CD4-positive, CD25-positive, alpha-beta regulatory T cell (primary cell): Measurements from ENCODE around the gene STRN4. TPM values are rescaled to one million over a fixed set of nuclear protein-coding genes. Genes with fewer than 3 reads are reported as not detected.
A peak's percentile ranks its signal among the peaks of the same experiment; 100 is the strongest.

Experiments
- ATAC-seq, 2 donors: fragments of 150-1000 bp; cut with Tn5 transposase; one replicate each; pipeline ENCODE4 v1.10.0; 2021; ENCODE audit warnings: low read depth in 2 of 2, moderate number of reproducible peaks in 2 of 2, moderate library complexity in 1 of 2
- DNase-seq, 3 donors: peaks; one replicate each; pipeline versions ENCODE4 v3.0.0 to v3.0.0-alpha.2; 2012 to 2022; ENCODE audit warnings: mixed read lengths in 1 of 3
- H3K27ac ChIP-seq: one replicate; pipeline ENCODE4 v1.7.0; 2013; ENCODE audit warnings: mild to moderate bottlenecking, low read length; ENCODE audit not compliant: insufficient read depth, poor library complexity, severe bottlenecking
- H3K27me3 ChIP-seq: one replicate; pipeline ENCODE4 v1.7.0; 2013; ENCODE audit warnings: low read length; ENCODE audit not compliant: control insufficient read depth, insufficient read depth
- H3K36me3 ChIP-seq: one replicate; pipeline ENCODE4 v1.7.0; 2013; ENCODE audit warnings: mild to moderate bottlenecking, low read length, moderate library complexity; ENCODE audit not compliant: control insufficient read depth, insufficient read depth
- H3K4me1 ChIP-seq: 2 replicates; pipeline ENCODE4 v1.7.0; 2013; ENCODE audit warnings: mild to moderate bottlenecking, low read length; ENCODE audit not compliant: insufficient read depth, control insufficient read depth, poor library complexity, severe bottlenecking
- H3K4me3 ChIP-seq: one replicate; pipeline ENCODE4 v1.7.0; 2013; ENCODE audit warnings: low read depth, mild to moderate bottlenecking, low read length, moderate library complexity
- H3K9me3 ChIP-seq, 2 experiments: 1 replicate in 1 of 2; 2 replicates in 1 of 2; pipeline ENCODE4 v1.7.0; 2013; ENCODE audit warnings: low read length in 2 of 2, mild to moderate bottlenecking in 1 of 2, moderate library complexity in 1 of 2; ENCODE audit not compliant: control insufficient read depth in 2 of 2
- H3K27ac Mint-ChIP-seq, 3 donors: one replicate each; pipeline ENCODE4 v1.8.0; 2020 to 2022; ENCODE audit warnings: mild to moderate bottlenecking in 3 of 3, mixed read lengths in 3 of 3, moderate library complexity in 2 of 3
- H3K27me3 Mint-ChIP-seq: one replicate; pipeline ENCODE4 v1.8.0; 2022; ENCODE audit warnings: mild to moderate bottlenecking, mixed read lengths
- H3K36me3 Mint-ChIP-seq: one replicate; pipeline ENCODE4 v1.8.0; 2020; ENCODE audit warnings: mixed read lengths
- H3K4me1 Mint-ChIP-seq, 4 donors: one replicate each; pipeline ENCODE4 v1.8.0; 2020 to 2022; ENCODE audit warnings: mixed read lengths in 4 of 4, mild to moderate bottlenecking in 1 of 4
- H3K4me3 Mint-ChIP-seq, 4 donors: one replicate each; pipeline ENCODE4 v1.8.0; 2020 to 2022; ENCODE audit warnings: mild to moderate bottlenecking in 4 of 4, mixed read lengths in 4 of 4, moderate library complexity in 3 of 4
- H3K9me3 Mint-ChIP-seq, 7 donors: one replicate each; pipeline ENCODE4 v1.8.0; 2020 to 2022; ENCODE audit warnings: mixed read lengths in 7 of 7, mild to moderate bottlenecking in 3 of 7, moderate library complexity in 2 of 7
- polyA plus RNA-seq, 4 donors: library from polyadenylated mRNA; unstranded; fragments of 300-500 nt; fragmentation: Illumina TruSeq; gene quantifications; one replicate each; pipeline ENCODE4 v1.2.3, GENCODE V29; 2021
- total RNA-seq: library from RNA; stranded (reverse); gene quantifications from one replicate; pipeline ENCODE4 v1.2.3, GENCODE V29; 2022

The STRN4 gene
- total and polyA plus RNA-seq, 5 donors from 2014 or later: 11.9 to 121 (median 15.5) TPM

GRCh38 chr19:46787040-46787330 is 40.7 kb upstream of the STRN4 start:
- peaks cover 6% of the 10 kb centered on the region for H3K36me3 Mint-ChIP-seq
- Histone ChIP-seq H3K4me1 (peaks cover 59% of the 10 kb centered on the region), H3K4me3 (peak overlapping the region; percentile 85)

GRCh38 chr19:46786236-46787039 is 40.2 kb upstream of the STRN4 start:
- peaks cover 56% of the 10 kb centered on the region for H3K4me1 ChIP-seq

More at GRCh38 chr19:46787040-46787330, 40.7 kb upstream of the STRN4 start:
- H3K27me3 ChIP-seq: no peaks in the 10 kb centered on the region
- H3K9me3 Mint-ChIP-seq: no peaks in the 10 kb centered on the region
- DNase-seq (no peak), ATAC-seq (no peak)
- H3K27ac ChIP-seq: peak overlapping the region; percentile 86
- H3K36me3 ChIP-seq: peaks cover 8% of the 10 kb centered on the region
- H3K27ac Mint-ChIP-seq: peak overlapping the region; percentile 56 to 92 (median 91)
- peak overlapping the region; percentile 93 to 100 (median 96) for H3K4me3 Mint-ChIP-seq
- peaks cover 19 to 79% (median 47%) of the 10 kb centered on the region in 4 donors for H3K4me1 Mint-ChIP-seq
- H3K27me3 Mint-ChIP-seq: no peaks in the 10 kb centered on the region
- H3K9me3 ChIP-seq: no peaks in the 10 kb centered on the region

GRCh38 chr19:46785980-46786235 is 39.7 kb upstream of the STRN4 start:
- Histone ChIP-seq H3K9me3 (no peaks in the 10 kb centered on the region), H3K4me3 (peak overlapping the region; percentile 85), H3K36me3 (peaks cover 17% of the 10 kb centered on the region), H3K4me1 (peaks cover 56% of the 10 kb centered on the region), H3K27ac (peak overlapping the region; percentile 86), H3K27me3 (no peaks in the 10 kb centered on the region)
- Mint-ChIP-seq H3K4me3 (peak overlapping the region; percentile 93 to 100 (median 96)), H3K36me3 (peaks cover 12% of the 10 kb centered on the region), H3K4me1 (peaks cover 16 to 68% (median 41%) of the 10 kb centered on the region in 4 donors), H3K27me3 (no peaks in the 10 kb centered on the region), H3K27ac (peak overlapping the region; percentile 85 to 92 (median 91)), H3K9me3 (no peaks in the 10 kb centered on the region)
- DNase-seq (no peak), ATAC-seq (no peak)

More at GRCh38 chr19:46786236-46787039, 40.2 kb upstream of the STRN4 start:
- no peaks in the 10 kb centered on the region for H3K27me3 ChIP-seq
- ATAC-seq: peak; percentile 65 to 66
- Mint-ChIP-seq H3K27me3 (no peaks in the 10 kb centered on the region), H3K4me3 (peak overlapping the region; percentile 93 to 100 (median 96)), H3K9me3 (no peaks in the 10 kb centered on the region), H3K4me1 (peaks cover 16 to 73% (median 43%) of the 10 kb centered on the region in 4 donors), H3K36me3 (peaks cover 12% of the 10 kb centered on the region), H3K27ac (peak overlapping the region; percentile 85 to 92 (median 91))
- H3K9me3 ChIP-seq: no peaks in the 10 kb centered on the region
- H3K27ac ChIP-seq: peak overlapping the region; percentile 86
- peak overlapping the region; percentile 85 for H3K4me3 ChIP-seq
- peaks cover 13% of the 10 kb centered on the region for H3K36me3 ChIP-seq
- peak; percentile 72 to 88 (median 74) for DNase-seq

GRCh38 chr19:46785054-46785979 is 39.1 kb upstream of the STRN4 start:
- H3K4me1 Mint-ChIP-seq: peaks cover 16 to 67% (median 41%) of the 10 kb centered on the region in 4 donors
- Histone ChIP-seq H3K27ac (peak overlapping the region; percentile 86), H3K4me3 (peak overlapping the region; percentile 85), H3K4me1 (peaks cover 56% of the 10 kb centered on the region), H3K27me3 (no peaks in the 10 kb centered on the region), H3K9me3 (no peaks in the 10 kb centered on the region), H3K36me3 (peaks cover 20% of the 10 kb centered on the region)
- ATAC-seq: no peak
- H3K4me3 Mint-ChIP-seq: peak overlapping the region; percentile 93 to 100 (median 96)
- no peak for DNase-seq
- no peaks in the 10 kb centered on the region for H3K27me3 Mint-ChIP-seq
- peak overlapping the region; percentile 85 to 92 (median 91) for H3K27ac Mint-ChIP-seq
- H3K9me3 Mint-ChIP-seq: no peaks in the 10 kb centered on the region
- peaks cover 12% of the 10 kb centered on the region for H3K36me3 Mint-ChIP-seq

- peak in 2 of 3 donors; percentile 7 to 80 for DNase-seq
- Mint-ChIP-seq H3K4me3 (peak overlapping the region; percentile 93 to 100 (median 96)), H3K9me3 (no peaks in the 10 kb centered on the region), H3K27ac (peak overlapping the region; percentile 78 to 92 (median 83)), H3K36me3 (peaks cover 12% of the 10 kb centered on the region), H3K27me3 (no peaks in the 10 kb centered on the region), H3K4me1 (peaks cover 16 to 63% (median 37%) of the 10 kb centered on the region in 4 donors)
- ATAC-seq: no peak
- Histone ChIP-seq H3K36me3 (peaks cover 22% of the 10 kb centered on the region), H3K27ac (peak overlapping the region; percentile 86), H3K9me3 (no peaks in the 10 kb centered on the region), H3K4me3 (peak overlapping the region; percentile 85), H3K4me1 (peaks cover 55% of the 10 kb centered on the region), H3K27me3 (no peaks in the 10 kb centered on the region)
Measured at GRCh38 chr19:46784262-46785053, 38.2 kb upstream of the STRN4 start.

- Mint-ChIP-seq H3K4me3 (peak overlapping the region; percentile 93 to 100 (median 96)), H3K27me3 (no peaks in the 10 kb centered on the region), H3K36me3 (peaks cover 12% of the 10 kb centered on the region), H3K27ac (peak overlapping the region; percentile 78 to 92 (median 83)), H3K9me3 (no peaks in the 10 kb centered on the region), H3K4me1 (peaks cover 8 to 55% (median 31%) of the 10 kb centered on the region in 4 donors)
- DNase-seq: no peak
- peak overlapping the region; percentile 85 for H3K4me3 ChIP-seq
- H3K36me3 ChIP-seq: peaks cover 27% of the 10 kb centered on the region
- H3K4me1 ChIP-seq: peaks cover 47% of the 10 kb centered on the region
- no peaks in the 10 kb centered on the region for H3K27me3 ChIP-seq
- no peaks in the 10 kb centered on the region for H3K9me3 ChIP-seq
- H3K27ac ChIP-seq: peak overlapping the region; percentile 86
- ATAC-seq: no peak
Measured at GRCh38 chr19:46783670-46784069, 37.4 kb upstream of the STRN4 start.

GRCh38 chr19:46782355-46783019 is 36.2 kb upstream of the STRN4 start:
- DNase-seq (no peak), ATAC-seq (no peak)
- Mint-ChIP-seq H3K4me3 (peak overlapping the region in 2 of 4 donors; percentile 38 to 100), H3K27ac (peak overlapping the region in 2 of 3 donors; percentile 71 to 83), H3K27me3 (no peaks in the 10 kb centered on the region), H3K4me1 (peaks cover 6 to 49% (median 29%) of the 10 kb centered on the region in 4 donors), H3K9me3 (no peaks in the 10 kb centered on the region), H3K36me3 (peaks cover 18% of the 10 kb centered on the region)
- H3K36me3 ChIP-seq: peaks cover 37% of the 10 kb centered on the region
- H3K27ac ChIP-seq: no peak overlapping the region
- no peak overlapping the region for H3K4me3 ChIP-seq
- H3K4me1 ChIP-seq: peaks cover 39% of the 10 kb centered on the region
- no peaks in the 10 kb centered on the region for H3K9me3 ChIP-seq
- H3K27me3 ChIP-seq: no peaks in the 10 kb centered on the region
